PC-9 (cell line): ENCODE data around the gene CPLANE1.

ENCODE experiments used
- CTCF ChIP-seq: fragments of 200-600 bp; sonication (generic); conservative IDR thresholded peaks from 2 replicates; pipeline ENCODE4 v1.6.1; 2017; ENCODE audit warnings: mixed run types, antibody characterized with exemption, mild to moderate bottlenecking, moderate library complexity
- EZH2 ChIP-seq: fragments of 200-600 bp; sonication (generic); IDR thresholded peaks from 2 replicates; pipeline ENCODE4 v1.8.0; 2017; ENCODE audit warnings: antibody characterized with exemption, low read depth

DNA sequence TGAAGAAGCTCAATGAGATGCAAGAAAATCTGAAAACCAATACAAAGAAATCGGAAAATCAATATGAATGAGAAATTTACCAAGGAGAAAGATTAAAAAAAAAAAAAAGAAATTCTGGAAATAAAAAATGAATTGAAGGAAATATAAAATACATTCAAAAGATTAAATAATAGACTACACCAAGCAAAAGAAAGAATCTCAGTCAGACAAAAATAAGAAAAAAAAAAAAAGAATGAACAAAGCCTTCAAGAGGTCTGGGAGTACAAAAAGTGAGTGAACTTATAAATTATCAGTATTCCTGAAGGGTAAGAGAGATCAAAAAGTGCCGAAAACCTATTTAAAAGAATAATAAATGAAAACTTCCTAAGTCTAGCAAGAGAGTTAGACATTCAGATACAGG lies 14.9 kb downstream of the CPLANE1 start:
- no peak for TF ChIP-seq CTCF
- no peak for TF ChIP-seq EZH2
